Testis (tissue), 2 donors: ENCODE data around the gene SLC35B2.

Experiments
- CTCF ChIP-seq, 3 experiments: fragments of 450-650 bp in 2 of 3; fragments of 200-600 bp in 1 of 3; sonication (generic) in 1 of 3; IDR thresholded peaks; one replicate each; pipeline ENCODE4 v1.5.1; 2016 to 2019; ENCODE audit warnings: antibody characterized with exemption in 3 of 3, mild to moderate bottlenecking in 2 of 3, moderate library complexity in 1 of 3
- POLR2A ChIP-seq: fragments of 450-650 bp; IDR thresholded peaks from one replicate; pipeline ENCODE4 v1.6.1; 2017; ENCODE audit warnings: antibody characterized with exemption, mild to moderate bottlenecking, moderate library complexity

GRCh38 chr6:44269921-44270525 is 12.7 kb upstream of the SLC35B2 start, which contains the start of gene TMEM151B:
- TF ChIP-seq CTCF (IDR thresholded peaks at IDR 0.05) (no peak), POLR2A (no peak)
